GM21367 (cell line): ENCODE data around the gene CACNA1D.
"Not testable (repeated sequence)": the region's sequence is repeated elsewhere in the genome, so short reads cannot be mapped to it uniquely, and the experiment has no call there.

Experiments used
- ATAC-seq: cut with Tn5 transposase; IDR thresholded peaks from one replicate; pipeline ENCODE4 v1.9.1; 2021; ENCODE audit not compliant: unreplicated experiment

The CACNA1D gene

DNA sequence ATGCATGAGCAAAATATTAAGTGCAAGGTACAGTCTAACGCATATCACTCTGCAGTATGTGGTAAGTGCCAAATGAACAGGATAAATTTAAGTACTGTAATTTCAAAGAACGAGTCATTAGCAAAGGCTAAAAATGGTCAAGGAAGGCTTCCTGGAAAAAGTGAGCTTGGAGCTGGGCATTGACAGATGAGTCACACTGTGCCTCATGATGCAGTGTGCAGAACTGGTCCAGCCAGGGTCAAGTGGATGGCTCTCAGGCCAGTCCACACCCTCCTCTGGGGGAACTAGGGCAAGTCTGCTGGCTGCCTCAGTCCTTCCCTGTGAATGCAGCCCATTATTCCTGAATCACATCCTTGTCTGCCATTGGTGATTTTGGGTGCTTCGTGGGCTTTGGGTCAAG lies 76.3 kb downstream of the CACNA1D start:
- ATAC-seq, result no peak

DNA sequence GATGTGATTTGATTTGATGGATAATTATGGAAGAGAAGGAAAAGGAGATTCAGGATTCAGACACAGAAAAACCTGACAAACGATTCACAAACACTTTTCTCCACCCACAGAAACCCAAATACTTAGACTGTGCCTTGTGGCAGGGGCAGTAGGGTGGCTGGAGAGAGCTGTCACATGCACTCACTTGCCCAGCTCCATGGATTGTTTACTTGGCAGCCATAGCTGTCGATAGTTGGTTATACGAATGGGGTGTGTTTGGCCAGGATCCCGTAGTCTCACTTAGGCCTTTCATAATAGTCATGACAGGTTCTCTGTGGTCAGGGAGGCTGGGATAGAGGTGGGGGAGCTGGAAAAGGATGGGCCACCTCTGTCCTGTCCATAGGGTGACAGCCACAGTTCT lies 76.9 kb downstream of the CACNA1D start:
- no peak for ATAC-seq

- ATAC-seq, result not testable (repeated sequence)
Measured at GRCh38 chr3:53572184-53572583, 77.8 kb downstream of the CACNA1D start.

GRCh38 chr3:53577506-53577905 lies 83.1 kb downstream of the CACNA1D start:
- ATAC-seq, result no peak

- no peak for ATAC-seq
Measured at GRCh38 chr3:53579636-53580035, 85.2 kb downstream of the CACNA1D start.

DNA sequence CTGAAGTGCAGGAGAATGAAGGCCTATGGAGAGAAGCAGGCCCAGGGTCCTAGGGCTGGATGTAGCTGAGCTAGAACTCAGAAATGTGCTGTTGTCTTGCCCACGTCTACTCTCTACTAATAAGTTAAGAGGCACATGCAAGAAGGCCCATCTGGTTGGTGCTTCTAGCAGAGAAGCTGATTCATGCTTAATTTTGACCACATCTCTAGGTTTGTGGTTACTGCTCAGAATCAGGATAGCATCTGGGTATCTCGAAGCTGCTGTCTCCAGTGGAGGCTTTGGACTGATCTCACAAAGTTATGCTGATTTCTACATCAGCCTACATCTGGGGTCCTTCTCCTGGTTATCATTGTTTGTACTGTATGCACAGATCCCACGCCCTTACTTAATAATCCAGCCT lies 87.3 kb downstream of the CACNA1D start:
- ATAC-seq, result no peak

DNA sequence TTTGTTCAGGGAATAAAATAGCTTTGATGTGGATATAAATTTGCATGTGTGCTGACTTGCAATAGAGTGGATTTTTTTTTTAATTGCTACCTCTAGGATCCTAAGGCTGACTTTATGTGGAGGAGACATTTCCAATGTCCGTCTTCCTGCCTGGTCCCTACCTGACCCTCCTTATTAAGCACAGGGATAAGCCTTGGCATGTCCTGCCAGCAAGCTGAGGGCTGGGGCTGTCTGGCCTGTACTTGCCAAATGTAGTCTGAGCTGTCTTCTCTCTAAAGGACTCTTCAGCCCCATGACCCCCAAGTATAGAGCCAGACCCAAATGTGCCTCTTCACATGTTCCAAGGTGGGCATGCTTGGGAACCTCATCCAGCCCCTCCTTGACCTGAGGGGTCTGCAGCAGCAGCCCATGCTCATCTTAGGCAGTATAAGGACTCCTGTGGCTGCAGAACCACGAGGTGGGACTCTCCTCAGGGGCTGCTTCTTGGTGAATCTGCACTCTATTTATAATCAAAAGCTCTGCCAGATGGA lies 88.8 kb downstream of the CACNA1D start:
- ATAC-seq, result no peak

GRCh38 chr3:53585049-53585448 lies 90.6 kb downstream of the CACNA1D start:
- no peak for ATAC-seq

- ATAC-seq, result no peak
Measured at GRCh38 chr3:53585627-53586026, 91.2 kb downstream of the CACNA1D start.

DNA sequence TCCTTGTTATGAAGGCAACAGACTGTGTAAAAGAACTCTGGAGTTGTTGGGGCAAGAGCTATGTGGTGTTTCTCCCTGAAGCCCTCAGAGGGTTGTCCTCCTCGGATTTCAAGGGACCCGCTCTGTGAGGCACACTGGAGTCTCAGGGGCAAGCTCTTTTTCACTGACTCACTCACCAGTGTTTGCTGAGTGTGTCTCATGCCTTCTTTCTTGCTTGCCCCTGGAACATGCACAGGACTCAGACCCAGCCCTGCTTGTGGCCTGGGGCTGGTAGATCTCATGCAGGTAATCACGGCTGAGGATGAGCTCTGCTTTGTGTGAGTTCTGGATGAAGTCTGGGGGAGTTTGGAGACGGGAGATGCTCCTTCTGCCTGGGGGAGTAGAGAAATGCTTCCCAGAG lies 93.7 kb downstream of the CACNA1D start:
- ATAC-seq, result no peak

DNA sequence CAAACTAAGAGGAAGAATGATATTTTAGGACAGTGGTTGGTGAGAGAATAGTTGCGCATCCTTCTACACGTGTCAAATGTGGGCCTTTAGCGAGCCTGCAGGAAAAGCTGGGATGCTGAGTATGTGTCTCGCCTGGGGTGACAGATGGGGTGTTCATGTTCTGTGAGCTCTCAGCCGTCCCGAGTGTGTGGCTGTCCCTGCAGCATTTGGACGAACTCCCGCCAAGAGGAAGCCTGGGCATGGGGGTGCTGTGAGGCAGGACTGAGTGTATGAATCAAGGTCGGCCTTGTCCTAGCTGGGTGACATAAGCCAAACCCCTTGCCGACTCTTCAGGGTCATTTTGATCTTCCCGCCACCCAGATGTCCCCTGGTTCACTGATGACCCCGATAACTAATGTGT lies 94.8 kb downstream of the CACNA1D start:
- ATAC-seq, result no peak

DNA sequence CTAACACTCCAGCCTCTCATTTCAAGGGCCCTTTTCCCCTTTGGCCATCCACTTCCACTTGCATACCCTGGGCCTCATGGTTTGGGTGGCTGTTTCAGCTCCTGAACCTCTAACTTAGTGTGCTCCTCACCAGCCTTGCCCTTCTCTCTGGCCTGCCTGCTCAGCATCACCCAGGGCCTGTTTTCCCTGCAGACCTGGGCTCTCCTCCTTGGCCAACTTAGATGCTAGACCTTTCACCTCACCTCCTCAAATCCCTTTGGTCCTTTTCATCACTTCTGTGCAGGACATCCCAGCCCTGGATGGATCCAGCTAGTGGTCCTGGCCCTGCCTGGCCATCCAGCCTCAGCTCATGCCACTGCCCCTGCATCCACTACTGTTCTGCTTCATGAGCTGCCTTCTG lies 95.4 kb downstream of the CACNA1D start:
- ATAC-seq, result no peak

GRCh38 chr3:53590606-53591005 lies 96.2 kb downstream of the CACNA1D start:
- no peak for ATAC-seq

DNA sequence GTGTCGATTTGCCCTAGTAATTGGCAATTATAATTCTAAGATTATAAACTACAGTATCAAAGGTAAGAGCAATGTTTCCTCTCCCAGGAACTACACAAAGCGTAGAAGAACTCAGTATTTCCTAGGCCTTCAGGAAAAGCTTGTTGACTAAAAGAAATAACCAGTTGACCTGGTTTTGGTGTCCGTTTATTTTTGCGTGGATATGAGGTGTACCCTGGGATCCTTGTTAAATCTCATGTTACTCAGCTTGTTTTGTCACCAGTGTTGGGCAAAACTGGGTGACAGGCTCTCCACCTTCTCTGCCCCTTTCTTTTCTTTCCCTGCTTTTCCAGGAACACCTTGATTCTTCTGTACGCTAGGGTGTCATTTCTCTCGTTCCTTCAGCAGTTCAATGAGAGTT lies 97.2 kb downstream of the CACNA1D start:
- ATAC-seq, result no peak

GRCh38 chr3:53592862-53593261 lies 98.5 kb downstream of the CACNA1D start:
- ATAC-seq, result no peak

DNA sequence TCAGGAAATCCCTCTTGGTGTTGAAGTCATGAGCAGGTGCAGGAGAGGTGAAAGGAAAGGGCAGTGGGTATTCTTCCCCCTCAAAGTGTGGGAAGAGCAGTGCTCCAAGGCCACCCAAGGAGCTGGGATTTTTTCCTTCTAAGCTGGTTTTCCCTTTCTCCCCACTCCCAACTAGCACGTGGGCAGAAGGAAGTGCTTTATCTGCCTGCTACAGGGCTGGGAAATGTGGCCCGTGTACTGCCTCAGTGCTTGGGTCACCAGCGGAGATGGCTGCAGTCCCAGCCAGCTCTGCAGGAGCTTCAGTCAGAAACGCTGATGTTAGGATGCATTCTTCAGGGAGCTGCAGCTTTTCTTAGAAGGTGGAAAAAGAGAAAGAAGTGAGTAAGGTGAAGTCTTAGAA lies 99.2 kb downstream of the CACNA1D start:
- no peak for ATAC-seq

GRCh38 chr3:53594276-53594675 lies 99.9 kb downstream of the CACNA1D start:
- no peak for ATAC-seq

GRCh38 chr3:53595660-53596059 lies 101.2 kb downstream of the CACNA1D start:
- no peak for ATAC-seq

DNA sequence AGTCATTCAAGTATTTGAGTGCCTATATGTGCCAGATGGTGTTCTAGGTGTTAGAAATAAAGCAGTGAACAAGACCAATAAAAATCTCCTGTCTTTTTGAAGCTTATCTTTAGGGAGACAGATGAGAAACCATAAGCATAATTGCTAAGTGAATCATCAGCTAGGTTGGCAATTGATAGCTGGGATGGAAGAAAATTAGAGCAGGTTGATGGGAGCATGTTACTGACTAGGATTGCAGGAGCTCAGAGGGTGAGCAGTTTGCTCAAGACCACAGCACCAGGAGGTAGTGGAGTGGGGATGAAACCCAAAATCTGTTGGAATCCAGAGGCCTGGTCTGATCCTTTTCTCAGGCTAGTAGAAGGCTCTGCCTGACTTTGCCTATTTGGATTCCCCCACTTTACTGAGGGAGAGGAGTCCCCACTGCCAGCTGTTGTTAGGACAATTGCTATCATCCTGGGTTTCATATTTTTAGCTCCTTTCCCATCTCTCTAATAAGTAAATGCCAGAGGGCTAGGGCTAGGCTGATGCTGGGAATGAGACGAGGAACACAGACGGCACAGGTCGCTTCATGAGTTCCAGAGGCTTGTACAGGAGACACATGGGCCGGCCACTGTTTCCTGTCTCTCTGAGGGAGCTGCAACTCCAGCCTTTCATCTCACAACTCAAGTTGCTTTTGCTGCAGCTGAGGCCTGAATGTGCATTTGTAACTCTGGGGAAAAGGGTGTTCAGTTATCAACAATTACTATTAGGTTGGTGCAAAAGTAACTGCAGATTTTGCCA lies 102.9 kb downstream of the CACNA1D start:
- ATAC-seq, result no peak

DNA sequence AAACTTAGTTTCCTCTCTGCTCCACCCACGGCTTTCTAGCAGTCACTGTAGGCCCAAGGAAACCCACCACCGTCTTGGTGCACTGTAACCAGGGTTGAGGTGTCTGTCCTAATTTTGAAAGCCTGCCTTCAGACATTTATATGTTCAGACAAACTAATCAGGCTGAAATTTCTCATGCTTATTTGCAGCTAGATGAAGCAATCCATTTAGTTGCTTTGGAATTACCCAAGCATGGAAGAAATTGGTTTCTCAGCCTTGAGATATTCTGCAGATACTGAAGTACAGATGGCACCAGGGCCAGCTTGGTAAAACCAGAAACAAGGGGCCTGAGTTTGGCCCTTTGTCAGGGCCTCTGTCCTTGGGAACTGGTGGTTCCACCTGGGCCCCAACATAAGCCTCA lies 105.4 kb downstream of the CACNA1D start:
- no peak for ATAC-seq

- ATAC-seq, result no peak
Measured at GRCh38 chr3:53602866-53603265, 108.5 kb downstream of the CACNA1D start.

DNA sequence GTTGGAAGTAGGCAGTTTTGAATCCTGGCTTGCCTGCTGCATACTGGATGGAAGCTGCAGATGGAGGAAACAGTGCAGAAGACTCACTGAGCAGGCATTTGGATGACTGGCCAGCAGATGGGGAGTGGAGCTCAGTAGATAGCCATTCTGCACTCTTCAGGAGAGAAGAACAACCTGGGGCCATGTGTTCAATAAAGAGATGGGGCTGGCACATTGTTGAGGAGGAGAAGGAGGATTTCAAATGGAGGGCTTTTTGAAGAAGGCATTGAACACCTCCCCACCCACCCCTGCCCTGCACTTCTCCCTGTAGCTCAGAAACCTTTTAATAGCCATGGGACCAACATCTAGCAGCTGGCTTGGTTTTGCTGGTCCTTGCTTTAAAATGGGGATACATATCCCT lies 109.8 kb downstream of the CACNA1D start:
- no peak for ATAC-seq

DNA sequence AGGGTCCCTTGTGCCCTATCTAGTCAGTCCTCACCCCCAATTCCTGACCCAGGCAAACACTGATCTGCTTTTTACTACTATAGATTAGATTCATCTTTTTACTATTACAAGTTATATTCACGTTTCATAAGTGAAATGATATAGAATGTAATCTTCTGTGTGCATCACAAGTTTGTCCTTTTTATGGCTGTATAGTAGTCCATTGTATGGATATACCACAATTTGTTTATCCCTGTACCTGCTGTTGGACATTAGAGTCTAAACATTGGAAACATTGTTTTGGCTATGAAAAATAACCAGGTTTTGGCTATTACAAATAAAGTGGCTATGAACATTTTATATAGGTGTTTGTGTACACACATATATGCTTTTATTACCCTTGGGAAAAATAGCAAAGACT lies 112.4 kb downstream of the CACNA1D start:
- no peak for ATAC-seq
